CD4-positive, alpha-beta T cell (primary cell): ENCODE data around the gene GNAZ. TPM values are rescaled to one million over a fixed set of nuclear protein-coding genes. Genes with fewer than 3 reads are reported as not detected.

Source experiments
- ATAC-seq: fragments of 200-7000 bp; cut with Tn5 transposase; one replicate; pipeline ENCODE4 v1.10.0; 2022; ENCODE audit warnings: mild to moderate bottlenecking; ENCODE audit not compliant: poor library complexity
- CTCF ChIA-PET: fragments of 350-600 bp; sonication (Branson Sonifier 250); formaldehyde crosslinking; loops from one replicate; lab custom pipeline; 2021; ENCODE audit warnings: antibody characterized with exemption, inconsistent platforms; lab: Charles Lee
- POLR2A ChIA-PET: fragments of 350-600 bp; sonication (Branson Sonifier 250); formaldehyde crosslinking; loops from one replicate; lab custom pipeline; 2021; ENCODE audit warnings: antibody characterized with exemption, inconsistent platforms; lab: Charles Lee
- DNase-seq, 14 experiments: peaks; one replicate each; pipeline ENCODE4 v3.0.0-alpha.2; 2013 to 2020; ENCODE audit warnings: mixed read lengths in 2 of 14
- H3K27ac ChIP-seq, 2 donors: one replicate each; pipeline versions ENCODE4 v1.5.1 to v1.7.0; 2013; ENCODE audit warnings: low read length in 2 of 2, low read depth in 1 of 2, mild to moderate bottlenecking in 1 of 2
- H3K27me3 ChIP-seq, 2 experiments: 1 replicate in 1 of 2; 2 replicates in 1 of 2; pipeline versions ENCODE4 v1.6.1 to v1.7.0; 2013; ENCODE audit warnings: low read length in 2 of 2, control low read depth in 1 of 2, mild to moderate bottlenecking in 1 of 2, moderate library complexity in 1 of 2; ENCODE audit not compliant: insufficient read depth in 2 of 2, control insufficient read depth in 1 of 2
- H3K36me3 ChIP-seq: one replicate; pipeline ENCODE4 v1.6.1; 2013; ENCODE audit warnings: low read length, control low read depth; ENCODE audit not compliant: insufficient read depth
- H3K4me1 ChIP-seq: one replicate; pipeline ENCODE4 v1.6.1; 2013; ENCODE audit warnings: low read length, control low read depth; ENCODE audit not compliant: insufficient read depth
- H3K4me3 ChIP-seq: one replicate; pipeline ENCODE4 v1.5.1; 2013; ENCODE audit warnings: mild to moderate bottlenecking, low read length, moderate library complexity
- H3K9me3 ChIP-seq, 2 experiments: 1 replicate in 1 of 2; 2 replicates in 1 of 2; pipeline versions ENCODE4 v1.6.1 to v1.7.0; 2013; ENCODE audit warnings: low read length in 2 of 2, mild to moderate bottlenecking in 2 of 2, control low read depth in 1 of 2, moderate library complexity in 1 of 2; ENCODE audit not compliant: control insufficient read depth in 1 of 2, insufficient read depth in 1 of 2
- H3K27ac Mint-ChIP-seq: one replicate; pipeline ENCODE4 v1.8.0; 2020; ENCODE audit warnings: mixed read lengths
- H3K27me3 Mint-ChIP-seq: one replicate; pipeline ENCODE4 v1.8.0; 2021; ENCODE audit warnings: mixed read lengths
- H3K36me3 Mint-ChIP-seq: one replicate; pipeline ENCODE4 v1.8.0; 2021; ENCODE audit warnings: low read depth, mixed read lengths
- H3K4me1 Mint-ChIP-seq: one replicate; pipeline ENCODE4 v1.8.0; 2021; ENCODE audit warnings: low read depth, mixed read lengths
- H3K4me3 Mint-ChIP-seq: one replicate; pipeline ENCODE4 v1.8.0; 2020; ENCODE audit warnings: mild to moderate bottlenecking, mixed read lengths
- H3K9me3 Mint-ChIP-seq: one replicate; pipeline ENCODE4 v1.8.0; 2020; ENCODE audit warnings: mixed read lengths
- intact Hi-C, 2 experiments: fragments of 100-400 bp; cut with DNase I in 1 of 2; cut with micrococcal nuclease in 1 of 2; formaldehyde crosslinking; loops; one replicate each; pipeline versions ENCODE4 v1.15.1 to v1.9.0; 2023 to 2025; cut with DNase I, micrococcal nuclease
- total RNA-seq, 174 experiments: library from RNA in 2 of 174; stranded (reverse) in 2 of 174; gene quantifications; one replicate each; pipeline ENCODE4 v1.2.3 and lab custom pipeline; 2021 to 2026
- TF ChIP-seq, protein P1 (sequence below): fragments of 200-600 bp; IDR thresholded peaks from one replicate; pipeline ENCODE4 v1.8.0; 2022; ENCODE audit warnings: antibody characterized with exemption, mild to moderate bottlenecking

The GNAZ gene
- total RNA-seq, 2 experiments from 2014 or later, result 0.20 to 0.38 TPM

DNA sequence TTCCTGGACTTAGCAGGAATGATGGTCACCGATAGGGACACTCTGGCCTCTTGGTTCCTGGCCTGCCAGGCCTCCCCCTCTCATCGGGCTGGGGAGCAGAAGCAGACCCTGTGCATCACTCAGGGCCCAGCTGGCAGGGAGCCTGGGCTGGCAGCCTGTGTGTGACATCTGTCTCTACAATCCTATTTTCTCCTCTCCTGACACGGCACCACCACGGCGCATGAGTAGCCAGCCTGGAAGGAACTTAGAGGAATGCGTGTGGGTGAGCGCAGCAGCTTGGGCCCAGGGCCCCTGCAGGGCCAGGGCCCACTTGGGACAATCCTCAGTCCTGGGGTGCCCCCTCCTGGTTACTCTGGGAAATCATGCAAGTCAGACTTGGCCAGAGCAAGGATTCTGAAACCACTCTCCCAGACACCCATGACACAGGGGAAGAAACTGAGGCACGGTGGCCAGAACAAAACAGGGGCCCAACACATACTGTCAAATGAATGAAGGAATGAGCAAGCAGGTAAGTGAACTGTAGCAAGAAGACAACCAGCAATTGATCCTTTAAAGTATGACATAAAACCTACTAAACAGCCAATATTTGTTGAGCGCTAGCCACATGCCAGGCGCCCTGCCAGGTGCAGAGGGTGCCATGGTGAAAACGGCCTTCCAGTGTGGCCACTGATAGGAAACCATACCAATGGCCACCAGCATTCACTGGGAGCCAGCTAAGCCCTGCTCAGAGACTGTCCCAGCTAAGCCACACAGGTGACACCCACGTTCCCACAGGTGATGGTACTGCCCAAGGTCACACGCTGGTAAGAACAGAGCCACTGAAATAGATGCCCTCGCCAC, 58.2 kb downstream of the GNAZ start:
- H3K36me3 ChIP-seq, result no peaks in the 10 kb centered on the region
- no peak overlapping the region for H3K27ac Mint-ChIP-seq
- no peak overlapping the region for H3K4me3 Mint-ChIP-seq
- TF ChIP-seq, protein P1, sequence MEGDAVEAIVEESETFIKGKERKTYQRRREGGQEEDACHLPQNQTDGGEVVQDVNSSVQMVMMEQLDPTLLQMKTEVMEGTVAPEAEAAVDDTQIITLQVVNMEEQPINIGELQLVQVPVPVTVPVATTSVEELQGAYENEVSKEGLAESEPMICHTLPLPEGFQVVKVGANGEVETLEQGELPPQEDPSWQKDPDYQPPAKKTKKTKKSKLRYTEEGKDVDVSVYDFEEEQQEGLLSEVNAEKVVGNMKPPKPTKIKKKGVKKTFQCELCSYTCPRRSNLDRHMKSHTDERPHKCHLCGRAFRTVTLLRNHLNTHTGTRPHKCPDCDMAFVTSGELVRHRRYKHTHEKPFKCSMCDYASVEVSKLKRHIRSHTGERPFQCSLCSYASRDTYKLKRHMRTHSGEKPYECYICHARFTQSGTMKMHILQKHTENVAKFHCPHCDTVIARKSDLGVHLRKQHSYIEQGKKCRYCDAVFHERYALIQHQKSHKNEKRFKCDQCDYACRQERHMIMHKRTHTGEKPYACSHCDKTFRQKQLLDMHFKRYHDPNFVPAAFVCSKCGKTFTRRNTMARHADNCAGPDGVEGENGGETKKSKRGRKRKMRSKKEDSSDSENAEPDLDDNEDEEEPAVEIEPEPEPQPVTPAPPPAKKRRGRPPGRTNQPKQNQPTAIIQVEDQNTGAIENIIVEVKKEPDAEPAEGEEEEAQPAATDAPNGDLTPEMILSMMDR, result peak; percentile 82
- H3K27me3 Mint-ChIP-seq, result no peaks in the 10 kb centered on the region
- H3K4me1 ChIP-seq, result peaks cover 7% of the 10 kb centered on the region
- ATAC-seq (peak; percentile 89), DNase-seq (peak; percentile 59 to 86 (median 70))
- H3K27ac ChIP-seq, result no peak overlapping the region
- H3K27me3 ChIP-seq, result no peaks in the 10 kb centered on the region
- ChIA-PET CTCF (interaction anchor here (0.7 to 2.2 kb wide), 10 partner anchors 12 to 257 kb away, joined by 3 to 24 read pairs (median 3); partner anchors contain the start of gene RAB36), POLR2A (interaction anchor here (0.8 kb wide), 2 partner anchors 10 to 168 kb away, joined by 3 read pairs; no protein-coding TSS in a partner anchor)
- peaks cover 5% of the 10 kb centered on the region for H3K4me1 Mint-ChIP-seq
- H3K9me3 ChIP-seq, result no peaks in the 10 kb centered on the region
- intact Hi-C loops, result loop anchor here (1.0 to 10.0 kb wide), 3 partner anchors 169 to 541 kb away; no protein-coding TSS in a partner anchor
- no peak overlapping the region for H3K4me3 ChIP-seq
- no peaks in the 10 kb centered on the region for H3K9me3 Mint-ChIP-seq
- H3K36me3 Mint-ChIP-seq, result no peaks in the 10 kb centered on the region

DNA sequence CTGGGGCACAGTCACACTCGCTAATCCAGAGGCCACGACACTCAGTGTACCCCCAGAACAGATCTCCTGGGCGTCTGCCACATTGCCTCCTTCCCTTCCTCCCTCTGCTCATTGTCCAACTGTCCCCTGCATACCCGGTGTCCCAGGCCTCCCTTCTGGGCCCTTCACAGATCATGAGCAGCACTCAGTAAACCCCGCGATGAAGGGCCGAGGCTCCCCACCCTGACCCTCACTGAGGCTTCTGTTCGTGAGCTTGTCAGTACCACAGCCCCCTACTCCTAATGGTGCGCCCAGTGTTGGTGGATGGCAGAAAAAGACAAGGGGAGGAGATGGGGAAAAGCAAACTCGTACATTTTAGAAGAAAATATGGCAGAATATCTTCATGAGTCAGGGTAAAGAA, 58.8 kb downstream of the GNAZ start:
- Mint-ChIP-seq H3K27me3 (no peaks in the 10 kb centered on the region), H3K4me1 (peaks cover 5% of the 10 kb centered on the region), H3K9me3 (no peaks in the 10 kb centered on the region), H3K4me3 (no peak overlapping the region), H3K27ac (no peak overlapping the region), H3K36me3 (no peaks in the 10 kb centered on the region)
- Histone ChIP-seq H3K9me3 (no peaks in the 10 kb centered on the region), H3K4me1 (peaks cover 7% of the 10 kb centered on the region), H3K27ac (no peak overlapping the region), H3K27me3 (no peaks in the 10 kb centered on the region), H3K36me3 (no peaks in the 10 kb centered on the region), H3K4me3 (no peak overlapping the region)
- CTCF ChIA-PET, result interaction anchor here (0.9 to 2.2 kb wide), 4 partner anchors 16 to 173 kb away, joined by 3 to 24 read pairs (median 10); partner anchors contain the start of gene RAB36
- intact Hi-C loops, result loop anchor here in 1 of 2 experiments (10.0 kb wide), 1 partner anchor 414 kb away; no protein-coding TSS in a partner anchor
- ATAC-seq, result no peak
- no peak for DNase-seq
- TF ChIP-seq, protein P1, result no peak
- POLR2A ChIA-PET, result no interaction called here

DNA sequence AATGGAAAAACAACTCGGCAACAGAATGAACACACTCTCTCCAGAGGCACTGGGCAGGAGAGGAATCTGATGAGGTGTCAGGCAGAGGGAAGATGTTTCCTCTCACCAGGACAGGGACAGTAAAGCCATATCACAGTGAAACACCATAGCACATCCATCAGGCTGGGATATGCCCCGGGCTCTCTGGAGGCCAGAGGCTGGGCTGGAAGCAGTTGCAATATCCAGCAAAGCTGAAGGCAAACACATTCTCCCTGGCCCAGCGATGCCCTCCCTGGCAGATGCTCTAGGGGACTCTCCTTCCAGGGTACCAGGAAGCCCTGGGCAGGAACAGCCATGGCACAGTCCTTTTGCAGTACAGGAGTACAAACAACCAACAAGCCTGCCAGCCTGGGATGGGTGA, 60.4 kb downstream of the GNAZ start:
- CTCF ChIA-PET, result no interaction called here
- peaks cover 5% of the 10 kb centered on the region for H3K4me1 Mint-ChIP-seq
- POLR2A ChIA-PET, result no interaction called here
- no peaks in the 10 kb centered on the region for H3K36me3 Mint-ChIP-seq
- H3K4me3 Mint-ChIP-seq, result no peak overlapping the region
- no peak overlapping the region for H3K27ac Mint-ChIP-seq
- intact Hi-C loops, result loop anchor here in 1 of 2 experiments (5.0 kb wide), 1 partner anchor 58 kb away; the partner anchor contains the start of gene GNAZ
- no peaks in the 10 kb centered on the region for H3K27me3 Mint-ChIP-seq
- Histone ChIP-seq H3K36me3 (no peaks in the 10 kb centered on the region), H3K9me3 (no peaks in the 10 kb centered on the region), H3K27ac (no peak overlapping the region), H3K4me1 (peaks cover 9% of the 10 kb centered on the region), H3K27me3 (no peaks in the 10 kb centered on the region), H3K4me3 (no peak overlapping the region)
- ATAC-seq, result no peak
- TF ChIP-seq, protein P1, result no peak
- no peak for DNase-seq
- H3K9me3 Mint-ChIP-seq, result no peaks in the 10 kb centered on the region
